ENCODE data around the gene ZDHHC3.
A peak's percentile ranks its signal among the peaks of the same experiment; 100 is the strongest.
"Not testable (repeated sequence)": the region's sequence is repeated elsewhere in the genome, so short reads cannot be mapped to it uniquely, and the experiment has no call there.

Gene ZDHHC3

GRCh38 chr3:44995142-44995770, 19.3 kb upstream of the ZDHHC3 start:
- peak; percentile 54 for DNase-seq (ENCODE audit: low spot score)

- peak; percentile 69 for DNase-seq (ENCODE audit: low spot score)
Observed at GRCh38 chr3:44993471-44994205, 17.7 kb upstream of the ZDHHC3 start.

- DNase-seq (ENCODE audit: low spot score): peak; percentile 27
Observed at GRCh38 chr3:44992555-44993470, 16.8 kb upstream of the ZDHHC3 start.

GRCh38 chr3:44991326-44991725, 15.4 kb upstream of the ZDHHC3 start:
- DNase-seq (ENCODE audit: low spot score): no peak

- peak; percentile 49 for DNase-seq (ENCODE audit: low spot score)
Observed at GRCh38 chr3:44989636-44990373, 13.8 kb upstream of the ZDHHC3 start.

- DNase-seq (ENCODE audit: low spot score): no peak
Observed at GRCh38 chr3:44989141-44989540, 13.2 kb upstream of the ZDHHC3 start.

- peak; percentile 30 for DNase-seq (ENCODE audit: low spot score)
Observed at GRCh38 chr3:44988073-44988472, 12.1 kb upstream of the ZDHHC3 start.

- DNase-seq (ENCODE audit: low spot score): no peak
Observed at GRCh38 chr3:44987332-44987731, 11.4 kb upstream of the ZDHHC3 start.

- not testable (repeated sequence) for DNase-seq (ENCODE audit: low spot score)
Observed at GRCh38 chr3:44986330-44986729, 10.4 kb upstream of the ZDHHC3 start.

- DNase-seq (ENCODE audit: low spot score): no peak
Observed at GRCh38 chr3:44984335-44984734, 8.4 kb upstream of the ZDHHC3 start.

- peak; percentile 27 for DNase-seq (ENCODE audit: low spot score)
Observed at GRCh38 chr3:44983484-44983941, 7.5 kb upstream of the ZDHHC3 start.

GRCh38 chr3:44982817-44983216, 6.8 kb upstream of the ZDHHC3 start:
- no peak for DNase-seq (ENCODE audit: low spot score)

- no peak for DNase-seq (ENCODE audit: low spot score)
Observed at GRCh38 chr3:44981751-44982150, 5.8 kb upstream of the ZDHHC3 start.

- no peak for DNase-seq (ENCODE audit: low spot score)
Observed at GRCh38 chr3:44981220-44981619, 5.2 kb upstream of the ZDHHC3 start.

- no peak for DNase-seq (ENCODE audit: low spot score)
Observed at GRCh38 chr3:44974416-44974815, 1.6 kb downstream of the ZDHHC3 start.

- DNase-seq (ENCODE audit: low spot score): no peak
Observed at GRCh38 chr3:44970926-44971490, 5.0 kb downstream of the ZDHHC3 start.

- DNase-seq (ENCODE audit: low spot score): no peak
Observed at GRCh38 chr3:44969828-44970179, 6.2 kb downstream of the ZDHHC3 start.

- no peak for DNase-seq (ENCODE audit: low spot score)
Observed at GRCh38 chr3:44969154-44969827, 6.7 kb downstream of the ZDHHC3 start.

- DNase-seq (ENCODE audit: low spot score): no peak
Observed at GRCh38 chr3:44968447-44968858, 7.5 kb downstream of the ZDHHC3 start.

- no peak for DNase-seq (ENCODE audit: low spot score)
Observed at GRCh38 chr3:44966795-44967278, 9.1 kb downstream of the ZDHHC3 start.

- no peak for DNase-seq (ENCODE audit: low spot score)
Observed at GRCh38 chr3:44965165-44965564, 10.8 kb downstream of the ZDHHC3 start.

Data from GM03348 (cell line).